ENCODE results near the gene PPIC.

GRCh38 chr5:123001808-123002207 lies 34.7 kb downstream of the PPIC start:
- TF ChIP-seq POLR2AphosphoS5 (IDR thresholded peaks at IDR 0.05; ENCODE audit: low read depth, low read length): no peak
- no peak for TF ChIP-seq POLR2A (IDR thresholded peaks at IDR 0.05; ENCODE audit: low read depth, low read length)
- TF ChIP-seq SPI1 (IDR thresholded peaks at IDR 0.05; ENCODE audit: low read depth, low read length): no peak
- TF ChIP-seq TAF1 (IDR thresholded peaks at IDR 0.05; ENCODE audit: low read depth, low read length): no peak
- no peak for TF ChIP-seq POU2F2 (IDR thresholded peaks at IDR 0.05; ENCODE audit: low read depth, low read length)
- no peak for TF ChIP-seq PAX5 (IDR thresholded peaks at IDR 0.05; ENCODE audit: insufficient read depth, low read length, severe bottlenecking)
